Measurements from ENCODE around the gene MINDY4.

MINDY4 gene

GRCh38 chr7:30906014-30906413 is 134.8 kb downstream of the MINDY4 start:
- no peak for DNase-seq

DNA sequence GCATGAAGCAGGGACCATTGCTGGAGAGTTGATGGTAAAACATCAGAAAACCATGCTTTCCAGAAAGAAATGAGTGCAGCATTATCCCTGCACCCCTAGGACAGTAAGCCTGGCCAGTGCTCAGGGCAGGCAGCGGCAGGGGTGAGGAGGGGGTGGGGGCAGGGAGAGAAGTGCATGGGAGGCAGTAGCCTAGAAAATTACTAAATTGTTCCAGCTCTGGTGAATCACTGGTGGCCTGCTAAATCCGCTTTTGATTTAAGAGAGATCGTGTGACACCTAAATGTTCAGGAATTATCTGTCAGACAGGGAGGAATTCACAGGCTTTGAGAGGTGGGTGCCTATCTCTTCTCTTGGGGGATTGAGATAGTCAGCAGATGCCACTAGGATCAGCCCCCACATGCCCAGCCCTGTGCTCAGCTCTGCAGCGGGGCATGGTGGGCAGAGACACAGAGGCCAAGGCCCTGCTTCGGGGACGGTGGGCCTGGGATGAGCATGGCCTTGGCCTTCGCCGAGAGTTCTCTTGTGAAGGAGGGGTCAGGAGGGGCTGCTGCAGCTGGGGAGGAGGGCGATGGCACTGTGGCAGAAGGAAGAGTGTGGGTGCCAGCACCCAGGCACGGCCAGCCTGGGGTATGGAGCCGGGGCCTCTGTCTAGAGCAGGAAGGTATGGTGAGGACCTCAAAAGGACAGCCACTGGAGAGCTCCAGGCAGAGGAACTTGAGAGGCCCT is 135.5 kb downstream of the MINDY4 start:
- no peak for DNase-seq

GRCh38 chr7:30907527-30908267 is 136.5 kb downstream of the MINDY4 start:
- DNase-seq: no peak

- DNase-seq: no peak
Measured at GRCh38 chr7:30908681-30909080, 137.5 kb downstream of the MINDY4 start.

- no peak for DNase-seq
Measured at GRCh38 chr7:30909431-30909830, 138.2 kb downstream of the MINDY4 start.

- DNase-seq: no peak
Measured at GRCh38 chr7:30910411-30911073, 139.3 kb downstream of the MINDY4 start.

DNA sequence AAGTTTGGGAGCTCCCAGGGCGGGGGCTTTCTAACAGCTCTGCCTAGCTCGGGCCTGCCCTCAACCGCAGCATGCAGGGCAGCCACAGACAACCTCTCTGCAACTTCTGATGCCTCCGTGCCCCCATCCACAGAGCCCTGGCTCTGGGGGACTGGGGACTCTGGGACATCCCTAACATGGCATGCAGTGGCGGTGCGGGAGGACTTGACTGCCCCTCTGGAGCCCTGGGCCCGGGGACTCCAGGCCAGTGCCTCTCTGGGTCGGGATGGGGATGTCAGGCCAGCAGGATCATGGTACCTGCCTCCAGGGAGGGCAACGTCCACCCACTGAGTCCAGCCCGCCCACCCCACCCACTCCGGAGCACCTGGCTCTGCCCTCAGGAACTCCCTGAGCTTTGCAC is 139.9 kb downstream of the MINDY4 start:
- no peak for DNase-seq

DNA sequence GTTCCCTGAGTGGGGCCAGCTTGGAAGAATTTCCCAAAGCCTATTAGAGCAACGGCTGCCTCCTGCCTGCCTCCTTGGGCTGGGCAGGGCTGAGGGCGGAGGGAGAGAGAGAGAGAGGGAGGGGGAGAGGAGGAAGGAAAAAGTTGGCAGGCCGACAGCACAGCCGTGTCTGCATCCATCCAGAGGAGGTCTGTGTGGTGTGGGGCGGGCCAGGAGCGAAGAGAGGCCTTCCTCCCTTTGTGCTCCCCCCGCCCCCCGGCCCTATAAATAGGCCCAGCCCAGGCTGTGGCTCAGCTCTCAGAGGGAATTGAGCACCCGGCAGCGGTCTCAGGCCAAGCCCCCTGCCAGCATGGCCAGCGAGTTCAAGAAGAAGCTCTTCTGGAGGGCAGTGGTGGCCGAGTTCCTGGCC is 140.3 kb downstream of the MINDY4 start, which contains the start of gene AQP1:
AQP1 (plus strand) TSS at position 293 of the 409 bp plus-strand sequence; CDS start at position 350, 57 bp downstream.
- DNase-seq: no peak

DNA sequence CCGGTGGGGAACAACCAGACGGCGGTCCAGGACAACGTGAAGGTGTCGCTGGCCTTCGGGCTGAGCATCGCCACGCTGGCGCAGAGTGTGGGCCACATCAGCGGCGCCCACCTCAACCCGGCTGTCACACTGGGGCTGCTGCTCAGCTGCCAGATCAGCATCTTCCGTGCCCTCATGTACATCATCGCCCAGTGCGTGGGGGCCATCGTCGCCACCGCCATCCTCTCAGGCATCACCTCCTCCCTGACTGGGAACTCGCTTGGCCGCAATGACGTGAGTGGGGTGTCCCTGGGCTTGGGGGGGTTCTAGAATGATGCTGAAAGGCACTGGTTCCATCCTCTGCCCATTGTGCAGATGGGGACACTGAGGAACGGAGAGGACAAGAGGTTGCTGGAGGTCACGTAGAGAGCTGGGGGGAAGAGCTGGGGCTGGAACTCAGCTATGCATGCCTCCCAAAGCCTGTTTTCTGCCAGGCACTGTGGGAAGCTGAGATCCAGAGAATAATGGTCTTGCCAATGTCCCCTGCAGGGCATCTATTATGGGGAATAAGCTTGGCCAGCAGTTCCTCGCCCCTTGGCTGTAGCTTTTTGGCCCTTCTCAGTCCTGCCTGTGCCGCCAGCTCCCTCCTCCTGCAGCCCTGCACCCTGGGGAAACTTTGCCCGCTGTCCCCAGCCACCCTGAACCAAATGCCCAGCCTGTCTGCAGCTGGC is 141.0 kb downstream of the MINDY4 start:
- no peak for DNase-seq

GRCh38 chr7:30912731-30912985 is 141.4 kb downstream of the MINDY4 start:
- DNase-seq: no peak

- DNase-seq: no peak
Measured at GRCh38 chr7:30912986-30913811, 142.0 kb downstream of the MINDY4 start.

- DNase-seq: no peak
Measured at GRCh38 chr7:30913821-30914515, 142.8 kb downstream of the MINDY4 start.

DNA sequence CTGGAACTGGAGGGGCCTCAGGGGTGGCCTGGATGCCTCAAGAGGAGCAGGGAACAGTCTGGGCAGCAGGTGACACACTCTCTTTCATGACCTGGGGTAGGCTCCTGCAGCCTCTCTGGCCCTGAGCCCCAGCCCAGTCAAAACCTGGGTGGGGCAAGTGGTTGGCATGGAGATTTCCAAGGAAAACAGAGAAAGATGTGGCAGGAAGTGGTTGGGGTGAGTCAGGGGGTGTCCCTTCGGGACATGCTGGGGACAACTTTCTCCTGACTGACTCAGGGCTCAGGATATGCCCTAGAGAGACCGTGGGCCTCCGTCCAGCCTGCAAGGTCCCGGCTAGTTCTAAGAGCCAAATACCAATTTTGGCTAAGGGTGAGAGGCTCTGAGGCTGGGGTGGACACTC is 143.4 kb downstream of the MINDY4 start:
- no peak for DNase-seq

DNA sequence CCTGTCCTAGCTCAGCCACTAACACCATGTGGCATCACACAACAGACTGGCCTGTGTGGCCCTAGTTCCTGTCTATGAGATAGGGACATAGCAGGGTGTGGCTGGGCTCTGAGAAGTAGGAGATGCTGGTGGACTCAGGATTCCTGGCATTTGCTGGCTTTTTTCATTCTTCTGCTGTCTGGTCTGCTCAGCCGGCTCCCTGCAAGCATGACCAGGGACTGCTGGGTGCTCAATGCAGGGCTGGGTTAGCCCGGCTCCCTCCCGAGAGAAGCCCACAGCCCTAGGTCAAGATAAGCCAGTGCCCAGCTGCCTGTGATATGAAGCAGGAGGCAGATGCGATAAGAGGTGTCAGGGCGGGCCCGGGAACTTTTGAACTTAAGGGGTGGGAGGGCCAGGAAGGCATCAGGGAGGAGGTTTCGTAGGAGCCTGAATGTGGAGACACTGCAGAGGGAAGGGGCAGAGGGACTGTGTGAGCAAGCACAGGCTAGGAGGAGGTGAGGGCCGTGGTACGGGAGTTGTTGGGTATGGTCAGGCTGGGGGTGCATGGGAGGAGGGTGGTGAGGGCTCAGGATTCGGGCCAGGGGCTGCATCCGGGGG is 143.9 kb downstream of the MINDY4 start:
- DNase-seq: no peak

GRCh38 chr7:30915751-30916150 is 144.5 kb downstream of the MINDY4 start:
- DNase-seq: no peak

- no peak for DNase-seq
Measured at GRCh38 chr7:30916255-30916654, 145.0 kb downstream of the MINDY4 start.

DNA sequence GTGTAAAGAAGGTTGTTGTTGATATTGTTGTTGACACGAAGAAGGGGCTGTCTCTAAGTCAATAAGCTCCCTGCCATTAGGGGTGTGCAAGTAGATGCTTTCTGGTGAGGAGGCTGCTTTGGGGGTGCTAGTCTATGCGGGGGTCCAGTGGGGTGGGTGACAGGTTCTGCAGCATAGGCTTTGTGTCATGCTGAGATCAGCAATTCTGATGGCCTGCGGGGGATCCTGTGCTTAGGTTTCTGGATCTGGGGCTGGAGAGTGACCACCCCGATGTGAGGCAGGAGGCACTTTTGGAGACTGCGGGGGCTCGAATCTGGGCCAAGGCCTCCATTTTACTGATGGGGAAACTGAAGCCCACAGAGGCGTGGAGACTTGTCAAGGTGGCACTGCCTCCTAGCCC is 145.6 kb downstream of the MINDY4 start:
- DNase-seq: no peak

- DNase-seq: no peak
Measured at GRCh38 chr7:30917216-30917893, 146.1 kb downstream of the MINDY4 start.

- DNase-seq: no peak
Measured at GRCh38 chr7:30918676-30919075, 147.5 kb downstream of the MINDY4 start.

- DNase-seq: no peak
Measured at GRCh38 chr7:30920021-30920583, 148.9 kb downstream of the MINDY4 start.
